ENCODE measurements around the gene MEGF6. TPM values are rescaled to one million over a fixed set of nuclear protein-coding genes. Genes with fewer than 3 reads are reported as not detected.
"Not testable (repeated sequence)": the region's sequence is repeated elsewhere in the genome, so short reads cannot be mapped to it uniquely, and the experiment has no call there.

The MEGF6 gene
- total RNA-seq, 1 donor from 2014 or later = 7.0 TPM

DNA sequence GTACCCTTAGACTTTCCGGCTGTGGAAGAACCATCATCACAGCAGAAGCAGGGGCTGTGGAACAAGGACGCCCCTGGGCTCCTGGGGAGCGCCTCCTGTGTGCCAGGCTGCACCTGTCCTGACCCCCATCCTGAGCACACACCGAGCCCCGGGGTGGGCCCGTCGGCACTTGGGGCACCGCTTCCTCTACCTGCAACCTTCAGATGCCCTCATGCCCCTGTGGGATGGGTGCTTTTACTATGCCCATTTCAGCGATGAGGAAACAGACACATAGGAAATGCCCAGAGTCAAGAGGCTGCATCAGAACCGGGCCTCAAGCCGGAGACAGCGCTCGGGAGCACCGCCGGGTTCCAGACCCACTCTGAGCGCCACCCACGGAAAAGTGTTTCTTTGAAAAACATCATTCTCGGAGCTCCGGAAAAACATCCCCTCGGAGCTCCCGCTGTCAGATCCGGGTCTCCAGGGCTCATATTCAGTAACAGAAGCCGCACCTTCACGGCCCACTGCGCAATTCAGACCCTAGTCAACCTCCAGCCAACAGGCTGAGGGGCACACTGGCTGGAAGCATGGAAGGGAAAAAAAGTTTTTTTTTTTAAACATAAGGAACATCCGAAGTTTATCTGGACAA lies 21.5 kb upstream of the MEGF6 start:
- DNase-seq (ENCODE audit: missing footprints) (no peak), ATAC-seq (no peak)
- intact Hi-C loops (cut with DNase I) = no loop called here

DNA sequence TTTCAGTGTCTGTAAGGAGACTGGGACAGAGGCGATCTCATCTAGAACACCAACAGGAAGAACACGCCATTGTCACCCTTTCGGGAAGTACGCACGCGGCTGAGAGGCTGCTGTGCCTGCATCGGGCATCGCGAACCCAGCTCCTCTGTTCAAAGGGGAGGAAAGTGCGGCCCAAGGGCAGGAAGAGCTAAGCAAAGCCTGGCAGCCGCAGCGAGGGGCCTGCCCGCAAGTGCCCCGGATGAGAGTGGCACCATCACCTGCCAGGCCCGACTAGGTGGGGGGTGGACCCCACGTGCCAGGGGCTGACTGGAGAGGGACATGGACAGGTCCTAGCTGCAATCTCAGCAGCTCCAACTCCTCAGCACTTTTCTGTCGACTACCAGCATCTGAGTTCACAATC lies 21.0 kb upstream of the MEGF6 start:
- intact Hi-C loops (cut with DNase I) = no loop called here
- no peak for ATAC-seq
- DNase-seq (ENCODE audit: missing footprints) = no peak

DNA sequence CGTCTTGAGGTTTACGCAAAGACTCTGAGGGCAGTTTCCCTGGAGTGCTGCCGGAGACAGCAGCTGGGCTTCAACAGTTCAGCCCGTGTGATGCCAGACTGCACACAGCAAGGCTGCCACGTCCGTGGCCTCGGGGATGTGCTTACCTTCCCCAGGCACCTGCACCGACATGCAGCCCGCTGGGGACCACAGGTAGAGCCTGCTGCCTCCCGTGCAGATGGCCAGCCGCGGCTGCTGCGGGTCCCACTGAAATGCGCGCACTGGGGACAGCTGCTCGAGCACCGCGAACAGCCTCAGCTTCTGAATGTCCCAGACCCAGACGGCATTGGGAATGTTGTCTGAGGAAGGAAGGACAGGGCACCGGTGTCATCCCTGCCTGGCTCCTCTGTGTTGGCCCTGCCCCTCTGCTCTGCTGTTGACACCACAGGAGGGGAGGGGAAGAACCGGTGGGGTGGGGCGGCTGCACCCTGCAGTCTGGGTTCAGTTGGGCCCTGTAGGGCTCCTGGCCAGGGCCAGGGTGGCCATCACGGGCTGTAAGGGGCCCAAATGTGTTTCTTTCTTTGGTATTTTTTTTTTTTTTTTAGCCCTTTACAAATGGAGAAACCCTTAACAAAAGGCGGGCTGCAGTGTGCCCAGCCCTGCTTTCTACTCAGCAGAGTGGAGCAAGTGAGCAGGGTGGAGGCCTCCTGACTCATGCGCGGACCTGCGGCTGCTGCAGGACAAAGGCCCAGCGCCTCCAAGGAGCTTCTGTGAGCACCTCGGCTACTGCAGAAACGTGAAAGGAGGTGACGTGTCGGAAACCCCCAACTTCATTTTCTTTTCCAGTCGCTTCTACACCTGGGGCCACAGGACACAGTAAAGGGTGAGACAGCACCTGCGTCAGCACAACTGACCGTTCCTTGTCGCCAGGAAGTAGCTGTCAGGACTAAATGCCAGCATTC lies 20.3 kb upstream of the MEGF6 start:
- no peak for ATAC-seq
- intact Hi-C loops (cut with DNase I) = no loop called here
- no peak for DNase-seq (ENCODE audit: missing footprints)

GRCh38 chr1:3630914-3631313 lies 19.6 kb upstream of the MEGF6 start:
- DNase-seq (ENCODE audit: missing footprints) (no peak), ATAC-seq (no peak)
- intact Hi-C loops (cut with DNase I) = no loop called here

- DNase-seq (ENCODE audit: missing footprints) (no peak), ATAC-seq (no peak)
- intact Hi-C loops (cut with DNase I) = no loop called here
These were observed 18.9 kb upstream of the MEGF6 start for GRCh38 chr1:3630161-3630611.

DNA sequence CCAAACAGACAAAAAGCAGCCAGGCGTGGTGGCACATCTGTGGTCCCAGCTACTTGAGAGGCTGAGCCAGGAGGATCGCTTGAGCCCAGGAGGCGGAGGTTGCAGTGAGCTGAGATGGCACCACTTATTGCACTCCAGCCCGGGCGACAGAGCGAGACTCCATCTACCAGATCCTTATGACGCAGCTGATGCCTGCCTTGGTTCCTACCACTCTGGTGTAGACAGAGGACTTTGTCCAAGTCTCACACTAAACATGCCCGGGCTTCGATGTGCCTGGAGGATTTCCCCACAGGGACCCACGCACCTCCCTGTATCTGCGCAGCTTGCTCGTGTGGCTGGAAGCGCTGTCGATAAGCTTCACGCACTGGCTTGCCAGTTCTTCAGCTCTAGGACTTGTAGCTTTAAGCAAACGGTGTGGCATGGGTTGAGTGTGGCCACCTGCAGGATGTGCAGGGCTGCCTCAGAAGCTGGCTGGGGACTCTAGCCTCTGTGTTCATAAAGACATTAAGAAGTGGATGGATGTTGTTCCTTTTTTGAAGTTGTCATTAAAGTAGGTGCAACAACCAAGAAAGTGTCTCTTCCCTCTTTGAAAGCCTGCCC lies 18.4 kb upstream of the MEGF6 start:
- DNase-seq (ENCODE audit: missing footprints) (no peak), ATAC-seq (no peak)
- intact Hi-C loops (cut with DNase I) = loop anchor here (10.0 kb wide), 1 partner anchor 165 kb away; the partner anchor contains the start of gene LRRC47

DNA sequence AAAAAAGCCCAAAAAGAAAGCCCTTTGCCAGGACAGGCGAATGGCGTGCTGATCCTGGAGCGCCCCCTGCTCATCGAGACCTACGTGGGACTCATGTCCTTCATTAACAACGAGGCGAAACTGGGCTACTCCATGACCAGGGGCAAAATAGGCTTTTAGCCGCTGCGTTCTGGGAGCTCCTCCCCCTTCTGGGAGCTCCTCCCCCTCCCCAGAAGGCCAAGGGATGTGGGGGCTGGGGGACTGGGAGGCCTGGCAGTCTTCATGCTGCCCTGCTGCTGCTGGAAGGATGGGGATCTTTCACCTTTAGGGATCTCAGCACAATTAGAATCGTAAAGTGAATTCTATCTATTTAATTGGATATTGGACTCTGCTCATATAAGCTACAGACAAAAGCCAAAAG lies 17.1 kb upstream of the MEGF6 start:
- intact Hi-C loops (cut with DNase I) = loop anchor here (10.0 kb wide), 1 partner anchor 166 kb away; the partner anchor contains the start of gene LRRC47
- DNase-seq (ENCODE audit: missing footprints) = no peak

DNA sequence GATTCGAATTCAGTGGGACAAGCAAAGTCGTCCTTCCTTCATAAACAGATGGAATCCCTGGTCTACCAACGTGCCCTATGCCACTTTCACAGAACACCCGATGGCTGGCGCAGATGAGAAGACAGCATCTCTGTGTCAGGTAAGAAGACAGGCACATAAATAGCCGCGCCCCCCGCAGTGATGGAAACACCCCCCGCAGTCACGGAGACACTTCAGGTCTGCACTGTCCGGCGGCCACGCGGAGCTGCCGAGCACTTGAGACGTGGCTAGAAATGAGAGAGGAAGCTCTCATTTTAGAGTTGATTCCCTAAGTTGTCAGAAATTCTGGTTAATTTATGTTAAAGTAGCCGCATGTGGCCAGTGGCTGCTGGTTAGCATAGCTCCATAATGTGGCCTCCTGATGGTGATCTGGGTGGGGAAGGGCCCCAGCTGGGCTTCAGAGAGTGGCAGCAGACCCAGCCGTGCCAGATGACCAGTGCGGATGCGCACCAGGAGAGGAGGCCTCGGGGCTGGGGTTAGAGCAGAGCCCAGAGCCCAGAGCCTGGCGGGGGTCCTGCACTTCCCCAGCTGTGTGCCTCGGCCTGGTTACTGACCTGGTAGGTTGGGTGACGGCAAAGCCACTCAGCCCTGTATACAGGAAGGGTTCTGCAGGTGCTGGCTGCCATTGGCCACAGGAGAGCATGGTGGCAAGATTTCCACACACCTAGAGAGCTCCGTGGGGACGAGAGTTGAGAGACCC lies 16.4 kb upstream of the MEGF6 start:
- ATAC-seq (no peak), DNase-seq (ENCODE audit: missing footprints) (no peak)
- intact Hi-C loops (cut with DNase I) = loop anchor here (10.0 kb wide), 1 partner anchor 167 kb away; the partner anchor contains the start of gene LRRC47

More for the DNA sequence above, 17.1 kb upstream of the MEGF6 start:
- no peak for ATAC-seq

DNA sequence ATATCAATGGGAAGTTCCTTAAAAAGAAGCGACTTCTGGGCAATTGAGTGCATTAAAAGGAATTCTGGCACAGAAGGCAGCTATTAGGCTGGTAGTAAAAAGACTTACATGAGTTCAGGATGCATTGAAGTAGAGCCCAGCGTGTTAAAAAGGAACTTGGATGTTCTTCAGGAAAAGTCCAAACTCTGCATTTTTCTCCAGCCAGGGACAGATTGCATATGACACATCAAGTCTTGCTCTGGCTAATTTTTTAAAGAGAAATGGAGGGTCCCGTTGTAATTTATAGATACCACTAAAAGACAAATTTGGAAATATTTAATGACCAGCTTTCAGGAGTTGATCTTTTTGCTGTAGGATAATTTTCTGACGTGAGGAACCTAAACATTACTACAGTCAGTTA lies 14.7 kb upstream of the MEGF6 start:
- DNase-seq (ENCODE audit: missing footprints) = no peak
- intact Hi-C loops (cut with DNase I) = loop anchor here (10.0 kb wide), 1 partner anchor 169 kb away; the partner anchor contains the start of gene LRRC47
- ATAC-seq = no peak

- intact Hi-C loops (cut with DNase I) = loop anchor here (10.0 kb wide), 1 partner anchor 169 kb away; the partner anchor contains the start of gene LRRC47
- DNase-seq (ENCODE audit: missing footprints) (peak; percentile 72), ATAC-seq (no peak)
These were observed 14.0 kb upstream of the MEGF6 start for GRCh38 chr1:3625151-3625907.

- ATAC-seq (peak; percentile 98), DNase-seq (ENCODE audit: missing footprints) (peak; percentile 99)
- intact Hi-C loops (cut with DNase I) = loop anchor here (5.0 to 10.0 kb wide), 2 partner anchors 98 to 170 kb away; partner anchors contain the start of gene LRRC47
These were observed 13.2 kb upstream of the MEGF6 start, which contains the start of gene TPRG1L for GRCh38 chr1:3624200-3625136. TSS of gene TPRG1L (plus strand) at chr1:3625015. CDS start at chr1:3625073, 58 bp downstream.

- ATAC-seq (no peak), DNase-seq (ENCODE audit: missing footprints) (peak; percentile 58)
- intact Hi-C loops (cut with DNase I) = loop anchor here (5.0 to 10.0 kb wide), 2 partner anchors 99 to 171 kb away; partner anchors contain the start of gene LRRC47
These were observed 12.3 kb upstream of the MEGF6 start for GRCh38 chr1:3623441-3624199.

GRCh38 chr1:3622102-3622501 lies 10.8 kb upstream of the MEGF6 start:
- DNase-seq (ENCODE audit: missing footprints); ATAC-seq: not testable (repeated sequence)
- intact Hi-C loops (cut with DNase I) = loop anchor here (5.0 to 10.0 kb wide), 2 partner anchors 100 to 173 kb away; partner anchors contain the start of gene LRRC47

GRCh38 chr1:3621151-3621671 lies 9.9 kb upstream of the MEGF6 start:
- not testable (repeated sequence) for ATAC-seq; DNase-seq (ENCODE audit: missing footprints)
- intact Hi-C loops (cut with DNase I) = loop anchor here (5.0 to 10.0 kb wide), 2 partner anchors 101 to 174 kb away; partner anchors contain the start of gene LRRC47

- ATAC-seq (no peak), DNase-seq (ENCODE audit: missing footprints) (no peak)
- intact Hi-C loops (cut with DNase I) = loop anchor here (5.0 to 10.0 kb wide), 2 partner anchors 102 to 174 kb away; partner anchors contain the start of gene LRRC47
These were observed 9.4 kb upstream of the MEGF6 start for GRCh38 chr1:3620708-3621107.

All from Right ventricle myocardium inferior (tissue), 1 donor.